HepG2 (cell line): ENCODE results near the gene ZMIZ1. TPM values are rescaled to one million over a fixed set of nuclear protein-coding genes. Genes with fewer than 3 reads are reported as not detected.

Source experiments
- ATAC-seq: fragments of 200-7000 bp; cut with Tn5 transposase; 3 replicates; pipeline ENCODE4 v1.9.1; 2020; ENCODE audit warnings: mild to moderate bottlenecking, moderate library complexity
- BruUV-seq: library from RNA; stranded (reverse); fragments of 400-500 nt; replicated peaks from 2 replicates; lab custom pipeline; 2021; lab: Mats Ljungman, UMichigan
- CTCF ChIA-PET: fragments of 300-600 bp; formaldehyde crosslinking; extraction: SDS; loops from one replicate; lab custom pipeline; 2021; ENCODE audit warnings: low total read pairs, inconsistent platforms, low intra/inter-chr PET ratio; lab: Yijun Ruan, JAX
- POLR2A ChIA-PET: fragments of 350-600 bp; sonication (Branson Sonifier 250); formaldehyde crosslinking; loops from one replicate; lab custom pipeline; 2020; ENCODE audit warnings: antibody characterized with exemption, inconsistent platforms; lab: Yijun Ruan, JAX
- DNase-seq: peaks from one replicate; pipeline ENCODE4 v3.0.0-alpha.2; 2015; ENCODE audit warnings: low spot score
- FAIRE-seq: peaks from 3 replicates; lab custom pipeline; 2011; peaks lifted over from hg19 to GRCh38; lab: Jason Lieb, UNC
- H2AFZ ChIP-seq: one replicate; pipeline ENCODE4 v1.6.1; 2011; ENCODE audit warnings: low read length, inconsistent platforms
- H3K27ac ChIP-seq: fragments of 300-600 bp; 3 replicates; pipeline ENCODE4 v1.8.0; 2011; ENCODE audit warnings: mixed run types, mild to moderate bottlenecking, mixed read lengths, low read length, inconsistent platforms; ENCODE audit not compliant: insufficient read depth; ENCODE audit errors: extremely low read length
- H3K27me3 ChIP-seq, 2 experiments: fragments of 200-600 bp in 1 of 2; 2 replicates in 1 of 2; 3 replicates in 1 of 2; pipeline versions ENCODE4 v1.6.0 to v1.8.0; 2011; ENCODE audit warnings: low read length in 2 of 2, mild to moderate bottlenecking in 2 of 2, moderate library complexity in 2 of 2, inconsistent platforms in 1 of 2; ENCODE audit not compliant: insufficient read depth in 2 of 2, control insufficient read depth in 1 of 2
- H3K36me3 ChIP-seq, 2 experiments: fragments of 200-600 bp in 1 of 2; replicated peaks in 1 of 2; 2 replicates in 1 of 2; 3 replicates in 1 of 2; pipeline versions ENCODE4 v1.5.1 to v1.8.0; 2011; ENCODE audit warnings: low read length in 2 of 2, inconsistent platforms in 1 of 2; ENCODE audit not compliant: insufficient read depth in 2 of 2, control insufficient read depth in 1 of 2
- H3K4me1 ChIP-seq: 2 replicates; pipeline ENCODE4 v1.5.1; 2012; ENCODE audit warnings: low read length, inconsistent platforms; ENCODE audit not compliant: insufficient read depth
- H3K4me2 ChIP-seq: 2 replicates; pipeline ENCODE4 v1.6.0; 2011; ENCODE audit warnings: low read depth, low read length, inconsistent platforms
- H3K4me3 ChIP-seq, 3 experiments: fragments of 200-600 bp in 1 of 3; sonication (generic), shearing (Covaris generic) in 1 of 3; replicated peaks in 1 of 3; 2 replicates each; pipeline ENCODE4 v1.5.1; 2011 to 2016; ENCODE audit warnings: low read length in 3 of 3, inconsistent platforms in 2 of 3, low read depth in 2 of 3, mild to moderate bottlenecking in 2 of 3, control low read depth in 1 of 3, mixed read lengths in 1 of 3; ENCODE audit not compliant: insufficient read depth in 1 of 3
- H3K79me2 ChIP-seq: one replicate; pipeline ENCODE4 v1.6.1; 2011; ENCODE audit warnings: low read length, inconsistent platforms; ENCODE audit not compliant: insufficient read depth
- H3K9ac ChIP-seq: 2 replicates; pipeline ENCODE4 v1.6.0; 2011; ENCODE audit warnings: mild to moderate bottlenecking, low read depth, low read length, inconsistent platforms; ENCODE audit not compliant: insufficient read depth
- H3K9me3 ChIP-seq: 2 replicates; pipeline ENCODE4 v1.5.1; 2012; ENCODE audit warnings: mild to moderate bottlenecking, low read length
- H4K20me1 ChIP-seq: 2 replicates; pipeline ENCODE4 v1.6.0; 2011; ENCODE audit warnings: inconsistent platforms, mild to moderate bottlenecking, low read length, moderate library complexity; ENCODE audit not compliant: insufficient read depth
- HDAC6 ChIP-seq: fragments of 200-600 bp; sonication (generic); IDR thresholded peaks from 2 replicates; pipeline ENCODE4 v1.7.0; 2017; ENCODE audit warnings: mild to moderate bottlenecking, antibody characterized with exemption, low read length, low read depth
- KDM6A ChIP-seq: IDR thresholded peaks from 2 replicates; pipeline ENCODE4 v1.6.1; 2016; ENCODE audit warnings: low read depth
- NFYB ChIP-seq: sonication (generic); formaldehyde crosslinking; IDR thresholded peaks from 2 replicates; pipeline ENCODE4 v1.4.0; 2020; ENCODE audit warnings: missing genetic modification reagents
- RELA ChIP-seq: sonication (generic); formaldehyde crosslinking; IDR thresholded peaks from 2 replicates; pipeline ENCODE4 v1.4.0; 2020; ENCODE audit warnings: missing genetic modification reagents
- THYN1 ChIP-seq: sonication (generic); formaldehyde crosslinking; IDR thresholded peaks from 2 replicates; pipeline ENCODE4 v1.8.1; 2023; ENCODE audit warnings: low read depth, mild to moderate bottlenecking, moderate library complexity, missing genetic modification reagents, borderline replicate concordance
- TSC22D2 ChIP-seq: sonication (generic); formaldehyde crosslinking; IDR thresholded peaks from 2 replicates; pipeline ENCODE4 v1.5.1; 2020; ENCODE audit warnings: missing genetic modification reagents, mild to moderate bottlenecking, borderline replicate concordance
- ZNF318 ChIP-seq: sonication (generic); formaldehyde crosslinking; IDR thresholded peaks from 2 replicates; pipeline ENCODE4 v1.4.0; 2020; ENCODE audit warnings: mild to moderate bottlenecking, missing genetic modification reagents
- ZNF710 ChIP-seq: sonication (generic); formaldehyde crosslinking; IDR thresholded peaks from 2 replicates; pipeline ENCODE4 v1.5.0; 2020; ENCODE audit warnings: mild to moderate bottlenecking, missing genetic modification reagents, borderline replicate concordance
- WGBS: methylation state at CpG from one replicate; pipeline ENCODE4 v1.1.6; 2017; ENCODE audit warnings: low lambda C conversion rate; 5-methylcytosine and 5-hydroxymethylcytosine counted together
- in situ Hi-C: cut with HindIII; loops from 2 replicates; pipeline ENCODE4 v1.10.0; 2017; ENCODE audit warnings: low pct_unique_long_range_greater_than_20kb; ENCODE audit not compliant: extremely low pct_ligation_motif_present
- intact Hi-C: fragments of 100-400 bp; cut with micrococcal nuclease; formaldehyde crosslinking; loops from one replicate; pipeline ENCODE4 v1.10.0; 2022; ENCODE audit not compliant: unreplicated experiment
- polyA plus RNA-seq, 8 experiments: library from polyadenylated mRNA; depleted of rRNA in 3 of 8; stranded (reverse) in 7 of 8; unstranded in 1 of 8; fragments of >200 nt; fragmentation: Illumina TruSeq in 4 of 8; extraction: Trizol in 4 of 8; gene quantifications; 2 replicates each; pipeline versions ENCODE4 v1.2.1 to v1.2.3, GENCODE V29; 2011 to 2016; ENCODE audit warnings: low read depth in 4 of 8, missing spikeins in 1 of 8, mixed read lengths in 1 of 8; ENCODE audit not compliant: insufficient read depth in 1 of 8
- total RNA-seq, 5 experiments: library from RNA; depleted of rRNA; stranded (reverse); fragments of >200 nt; fragmentation: Illumina TruSeq; extraction: Trizol; gene quantifications; 2 replicates each; pipeline ENCODE4 v1.2.3, GENCODE V29; 2016; ENCODE audit warnings: low read depth in 1 of 5

ZMIZ1 gene
- total and polyA plus RNA-seq, 2 of the 13 experiments (the other 11 are each of a cell fraction or from before 2014, with no cell fraction given) = 5.3 to 10.2 TPM

GRCh38 chr10:79360499-79361342 is 292.0 kb downstream of the ZMIZ1 start:
- no peaks in the 10 kb centered on the region for H3K79me2 ChIP-seq
- 93% methylated on average over 5 of the region's 5 CpGs for WGBS
- no peak for FAIRE-seq
- intact Hi-C loops (no loop called here), in situ Hi-C loops (no loop called here)
- ChIA-PET POLR2A (interaction anchor here (1.7 kb wide), 1 partner anchor 12 kb away, joined by 4 read pairs; no protein-coding TSS in a partner anchor), CTCF (no interaction called here)
- H3K4me3 ChIP-seq = no peak overlapping the region
- H2AFZ ChIP-seq = no peak overlapping the region
- H3K4me2 ChIP-seq = no peak overlapping the region
- H3K9ac ChIP-seq = no peak overlapping the region
- H3K36me3 ChIP-seq = peaks cover 1 to 8% of the 10 kb centered on the region in 2 experiments; a peak in 1 of 5 replicates
- H3K4me1 ChIP-seq = peaks cover 27% of the 10 kb centered on the region
- no peak overlapping the region for H3K27ac ChIP-seq
- ATAC-seq = no peak
- H3K27me3 ChIP-seq = no peaks in the 10 kb centered on the region
- H4K20me1 ChIP-seq = no peaks in the 10 kb centered on the region; the same call in none of the 2 replicates
- no TSS peak for BruUV-seq
- H3K9me3 ChIP-seq = no peaks in the 10 kb centered on the region
- no peak for DNase-seq
- no peak for TF ChIP-seq THYN1 (CRISPR knock-in tag)
- no peak for TF ChIP-seq ZNF318
- TF ChIP-seq KDM6A (CRISPR knock-in tag) = no peak
- no peak for TF ChIP-seq HDAC6
- no peak for TF ChIP-seq ZNF710
- TF ChIP-seq TSC22D2 (CRISPR knock-in tag) = no peak
- TF ChIP-seq NFYB (CRISPR knock-in tag) = no peak
- no peak for TF ChIP-seq RELA (CRISPR knock-in tag)
